Measurements from ENCODE around the gene ANO4. TPM values are rescaled to one million over a fixed set of nuclear protein-coding genes. Genes with fewer than 3 reads are reported as not detected.

The ANO4 gene
- polyA plus RNA-seq, 1 donor (not counting 4 experiments of a cell fraction or from before 2014, with no cell fraction given), result 18.1 TPM

- no peak overlapping the region for H3K4me3 ChIP-seq (ENCODE audit: control insufficient read depth in 2 of 3, extremely low read depth in 1 of 3, insufficient read depth in 2 of 3, low read depth in 1 of 3, low read length in 3 of 3)
- dilution Hi-C loops (cut with MboI; ENCODE audit: extremely low pct_ligation_motif_present, low sequenced_read_pairs), result no loop called here
- H4K20me1 ChIP-seq (ENCODE audit: control insufficient read depth, extremely low read depth, insufficient read depth, low read length), result no peaks in the 10 kb centered on the region
- no peaks in the 10 kb centered on the region for H3K36me3 ChIP-seq (ENCODE audit: control insufficient read depth in 2 of 2, extremely low read depth in 1 of 2, insufficient read depth in 2 of 2, low read length in 2 of 2)
- no peak overlapping the region for H3K4me2 ChIP-seq (ENCODE audit: control insufficient read depth, extremely low read depth, insufficient read depth, low read depth, low read length)
- H3K27ac ChIP-seq (ENCODE audit: control insufficient read depth, insufficient read depth, low read length), result no peak overlapping the region
- no peaks in the 10 kb centered on the region for H3K9me1 ChIP-seq (ENCODE audit: control insufficient read depth, extremely low read depth, insufficient read depth, low read length)
- no peaks in the 10 kb centered on the region for H3K27me3 ChIP-seq (ENCODE audit: control insufficient read depth, extremely low read depth, insufficient read depth, low read length)
- H2AFZ ChIP-seq (ENCODE audit: control insufficient read depth, low read length), result no peak overlapping the region
- no peak overlapping the region for H3K9ac ChIP-seq (ENCODE audit: control insufficient read depth, extremely low read depth, insufficient read depth, low read length)
- H3K9me3 ChIP-seq (ENCODE audit: control insufficient read depth, low read depth, low read length), result no peaks in the 10 kb centered on the region
- no peak for FAIRE-seq
- H3K79me2 ChIP-seq (ENCODE audit: control insufficient read depth, insufficient read depth, low read length), result no peaks in the 10 kb centered on the region
- no peak for DNase-seq (ENCODE audit: low read depth, low spot score)
- TF ChIP-seq CTCF (optimal IDR thresholded peaks at IDR 0.05 in 1 of 3, IDR thresholded peaks at IDR 0.05 in 1 of 3, conservative IDR thresholded peaks at IDR 0.05 in 1 of 3; ENCODE audit: extremely low read depth in 1 of 3, insufficient read depth in 2 of 3, low read length in 3 of 3) (no peak), EZH2 (IDR thresholded peaks at IDR 0.05; ENCODE audit: low read length) (no peak)
- H3K4me1 ChIP-seq (ENCODE audit: control insufficient read depth, extremely low read depth, insufficient read depth, low read length), result peaks cover 1% of the 10 kb centered on the region
These were observed 273.8 kb downstream of the ANO4 start for GRCh38 chr12:101068402-101068801.

- no peak overlapping the region for H3K4me2 ChIP-seq (ENCODE audit: control insufficient read depth, extremely low read depth, insufficient read depth, low read depth, low read length)
- H3K9me1 ChIP-seq (ENCODE audit: control insufficient read depth, extremely low read depth, insufficient read depth, low read length), result no peaks in the 10 kb centered on the region
- no peak overlapping the region for H3K4me3 ChIP-seq (ENCODE audit: control insufficient read depth in 2 of 3, extremely low read depth in 1 of 3, insufficient read depth in 2 of 3, low read depth in 1 of 3, low read length in 3 of 3)
- no peaks in the 10 kb centered on the region for H3K36me3 ChIP-seq (ENCODE audit: control insufficient read depth in 2 of 2, extremely low read depth in 1 of 2, insufficient read depth in 2 of 2, low read length in 2 of 2)
- H4K20me1 ChIP-seq (ENCODE audit: control insufficient read depth, extremely low read depth, insufficient read depth, low read length), result no peaks in the 10 kb centered on the region
- H2AFZ ChIP-seq (ENCODE audit: control insufficient read depth, low read length), result no peak overlapping the region
- DNase-seq (ENCODE audit: low read depth, low spot score), result no peak
- dilution Hi-C loops (cut with MboI; ENCODE audit: extremely low pct_ligation_motif_present, low sequenced_read_pairs), result no loop called here
- H3K9me3 ChIP-seq (ENCODE audit: control insufficient read depth, low read depth, low read length), result no peaks in the 10 kb centered on the region
- no peaks in the 10 kb centered on the region for H3K4me1 ChIP-seq (ENCODE audit: control insufficient read depth, extremely low read depth, insufficient read depth, low read length)
- no peak overlapping the region for H3K27ac ChIP-seq (ENCODE audit: control insufficient read depth, insufficient read depth, low read length)
- FAIRE-seq, result no peak
- no peaks in the 10 kb centered on the region for H3K79me2 ChIP-seq (ENCODE audit: control insufficient read depth, insufficient read depth, low read length)
- H3K27me3 ChIP-seq (ENCODE audit: control insufficient read depth, extremely low read depth, insufficient read depth, low read length), result no peaks in the 10 kb centered on the region
- no peak overlapping the region for H3K9ac ChIP-seq (ENCODE audit: control insufficient read depth, extremely low read depth, insufficient read depth, low read length)
- TF ChIP-seq CTCF (optimal IDR thresholded peaks at IDR 0.05 in 1 of 3, IDR thresholded peaks at IDR 0.05 in 1 of 3, conservative IDR thresholded peaks at IDR 0.05 in 1 of 3; ENCODE audit: extremely low read depth in 1 of 3, insufficient read depth in 2 of 3, low read length in 3 of 3), result no peak
- no peak for TF ChIP-seq EZH2 (IDR thresholded peaks at IDR 0.05; ENCODE audit: low read length)
These were observed 274.3 kb downstream of the ANO4 start for GRCh38 chr12:101068836-101069235.

Measured in keratinocyte (primary cell).